ENCODE measurements around the gene SGMS1.
"Not testable (repeated sequence)": the region's sequence is repeated elsewhere in the genome, so short reads cannot be mapped to it uniquely, and the experiment has no call there.

Gene SGMS1

GRCh38 chr10:50501478-50501877 is 122.3 kb downstream of the SGMS1 start:
- DNase-seq = no peak

GRCh38 chr10:50498465-50498864 is 125.3 kb downstream of the SGMS1 start:
- no peak for DNase-seq

GRCh38 chr10:50497758-50498157 is 126.0 kb downstream of the SGMS1 start:
- no peak for DNase-seq

GRCh38 chr10:50496228-50496627 is 127.5 kb downstream of the SGMS1 start:
- no peak for DNase-seq

GRCh38 chr10:50490241-50490640 is 133.5 kb downstream of the SGMS1 start:
- DNase-seq = no peak

GRCh38 chr10:50484550-50484949 is 139.2 kb downstream of the SGMS1 start:
- DNase-seq = not testable (repeated sequence)

GRCh38 chr10:50480054-50481007 is 143.4 kb downstream of the SGMS1 start:
- no peak for DNase-seq

- DNase-seq = no peak
Observed at GRCh38 chr10:50477287-50478203, 146.2 kb downstream of the SGMS1 start.

GRCh38 chr10:50473756-50474155 is 150.0 kb downstream of the SGMS1 start:
- DNase-seq = no peak

- DNase-seq = no peak
Observed at GRCh38 chr10:50472914-50473313, 150.8 kb downstream of the SGMS1 start.

GRCh38 chr10:50471583-50471975 is 152.2 kb downstream of the SGMS1 start:
- DNase-seq = no peak

GRCh38 chr10:50470798-50471582 is 152.8 kb downstream of the SGMS1 start:
- DNase-seq = no peak

- no peak for DNase-seq
Observed at GRCh38 chr10:50470345-50470744, 153.4 kb downstream of the SGMS1 start.

GRCh38 chr10:50469778-50470193 is 154.0 kb downstream of the SGMS1 start:
- DNase-seq = no peak

GRCh38 chr10:50469288-50469687 is 154.5 kb downstream of the SGMS1 start:
- DNase-seq = no peak

GRCh38 chr10:50467209-50467608 is 156.5 kb downstream of the SGMS1 start:
- no peak for DNase-seq

GRCh38 chr10:50464004-50464409 is 159.7 kb downstream of the SGMS1 start:
- DNase-seq = no peak

GRCh38 chr10:50461834-50462233 is 161.9 kb downstream of the SGMS1 start:
- no peak for DNase-seq

GRCh38 chr10:50461123-50461522 is 162.6 kb downstream of the SGMS1 start:
- no peak for DNase-seq

GRCh38 chr10:50456719-50457118 is 167.0 kb downstream of the SGMS1 start:
- no peak for DNase-seq

GRCh38 chr10:50453940-50454339 is 169.8 kb downstream of the SGMS1 start:
- no peak for DNase-seq

GRCh38 chr10:50452603-50453002 is 171.2 kb downstream of the SGMS1 start:
- DNase-seq = no peak

GRCh38 chr10:50447691-50448090 is 176.1 kb downstream of the SGMS1 start:
- DNase-seq = no peak
